ENCODE results near the gene QPRT. TPM values are rescaled to one million over a fixed set of nuclear protein-coding genes. Genes with fewer than 3 reads are reported as not detected.
"Not testable (repeated sequence)": the region's sequence is repeated elsewhere in the genome, so short reads cannot be mapped to it uniquely, and the experiment has no call there.

Gene QPRT
- total and polyA plus RNA-seq, 7 donors, result 4.3 to 40.5 (median 11.1) TPM

DNA sequence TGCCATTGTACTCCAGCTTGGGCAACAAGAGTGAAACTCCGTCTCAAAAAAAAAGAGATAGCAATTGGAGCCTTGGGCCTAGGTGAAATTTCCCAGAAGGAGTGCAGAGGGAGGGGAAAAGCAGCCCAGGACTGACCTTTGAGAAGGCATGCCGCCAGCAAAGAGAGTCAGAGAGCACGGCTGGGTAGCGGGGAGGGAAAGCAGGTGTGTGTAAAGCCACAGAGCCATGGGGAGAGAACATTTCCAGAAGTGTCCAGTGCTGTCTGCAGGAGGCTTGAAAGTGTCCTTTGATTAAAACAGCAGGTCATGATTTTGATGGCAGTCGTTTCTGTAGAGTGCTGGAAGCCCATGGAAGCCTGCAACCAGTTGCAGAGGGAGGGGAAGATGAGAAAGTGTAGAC is 58.7 kb downstream of the QPRT start:
- no peak for TF ChIP-seq POLR2A (IDR thresholded peaks at IDR 0.05)
- TF ChIP-seq EP300 (IDR thresholded peaks at IDR 0.05), result no peak
- TF ChIP-seq, protein P1, sequence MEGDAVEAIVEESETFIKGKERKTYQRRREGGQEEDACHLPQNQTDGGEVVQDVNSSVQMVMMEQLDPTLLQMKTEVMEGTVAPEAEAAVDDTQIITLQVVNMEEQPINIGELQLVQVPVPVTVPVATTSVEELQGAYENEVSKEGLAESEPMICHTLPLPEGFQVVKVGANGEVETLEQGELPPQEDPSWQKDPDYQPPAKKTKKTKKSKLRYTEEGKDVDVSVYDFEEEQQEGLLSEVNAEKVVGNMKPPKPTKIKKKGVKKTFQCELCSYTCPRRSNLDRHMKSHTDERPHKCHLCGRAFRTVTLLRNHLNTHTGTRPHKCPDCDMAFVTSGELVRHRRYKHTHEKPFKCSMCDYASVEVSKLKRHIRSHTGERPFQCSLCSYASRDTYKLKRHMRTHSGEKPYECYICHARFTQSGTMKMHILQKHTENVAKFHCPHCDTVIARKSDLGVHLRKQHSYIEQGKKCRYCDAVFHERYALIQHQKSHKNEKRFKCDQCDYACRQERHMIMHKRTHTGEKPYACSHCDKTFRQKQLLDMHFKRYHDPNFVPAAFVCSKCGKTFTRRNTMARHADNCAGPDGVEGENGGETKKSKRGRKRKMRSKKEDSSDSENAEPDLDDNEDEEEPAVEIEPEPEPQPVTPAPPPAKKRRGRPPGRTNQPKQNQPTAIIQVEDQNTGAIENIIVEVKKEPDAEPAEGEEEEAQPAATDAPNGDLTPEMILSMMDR (IDR thresholded peaks at IDR 0.05), result no peak
- TF ChIP-seq POLR2AphosphoS5 (IDR thresholded peaks at IDR 0.05), result no peak
- Histone ChIP-seq H3K36me3 (no peaks in the 10 kb centered on the region), H3K4me3 (no peak overlapping the region), H3K27me3 (peaks cover 0 to 23% (median 0%) of the 10 kb centered on the region in 3 donors), H3K9me3 (no peaks in the 10 kb centered on the region), H3K4me1 (no peaks in the 10 kb centered on the region), H3K27ac (no peak overlapping the region)
- intact Hi-C loops (cut with DNase I), result loop anchor here (10.0 kb wide), 1 partner anchor 53 kb away; no protein-coding TSS in a partner anchor
- DNase-seq, result no peak
- 53 to 63% methylated on average over 5 of the region's 5 CpGs for WGBS, 2 donors

DNA sequence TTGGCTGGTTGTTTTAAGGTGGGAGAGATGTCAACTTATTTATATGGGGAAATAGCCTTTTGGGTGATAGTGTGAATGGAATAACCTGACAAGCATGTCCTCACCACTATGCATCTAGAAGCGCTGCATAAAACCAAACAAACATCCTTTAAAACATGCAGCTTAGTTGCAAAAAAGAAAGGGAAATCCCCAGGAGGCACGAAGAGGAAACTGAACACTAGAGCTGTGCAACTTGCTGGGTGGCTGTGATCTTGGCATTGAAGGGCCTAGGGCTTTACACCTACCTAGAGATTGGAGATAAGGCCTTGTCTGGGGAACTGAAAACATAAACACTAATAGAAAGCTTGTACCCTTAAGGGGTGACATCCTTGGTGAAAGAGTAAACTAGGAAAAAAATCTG is 59.5 kb downstream of the QPRT start:
- intact Hi-C loops (cut with DNase I), result loop anchor here (10.0 kb wide), 1 partner anchor 54 kb away; no protein-coding TSS in a partner anchor
- DNase-seq, result no peak
- TF ChIP-seq POLR2A (IDR thresholded peaks at IDR 0.05) (no peak), POLR2AphosphoS5 (IDR thresholded peaks at IDR 0.05) (no peak), EP300 (IDR thresholded peaks at IDR 0.05) (no peak)
- TF ChIP-seq, protein P1 (IDR thresholded peaks at IDR 0.05), result no peak
- Histone ChIP-seq H3K27ac (no peak overlapping the region), H3K9me3 (no peaks in the 10 kb centered on the region), H3K27me3 (peaks cover 0 to 23% (median 0%) of the 10 kb centered on the region in 3 donors), H3K36me3 (no peaks in the 10 kb centered on the region), H3K4me1 (no peaks in the 10 kb centered on the region), H3K4me3 (no peak overlapping the region)
- 12 to 28% methylated on average over 2 of the region's 2 CpGs for WGBS, 2 donors

DNA sequence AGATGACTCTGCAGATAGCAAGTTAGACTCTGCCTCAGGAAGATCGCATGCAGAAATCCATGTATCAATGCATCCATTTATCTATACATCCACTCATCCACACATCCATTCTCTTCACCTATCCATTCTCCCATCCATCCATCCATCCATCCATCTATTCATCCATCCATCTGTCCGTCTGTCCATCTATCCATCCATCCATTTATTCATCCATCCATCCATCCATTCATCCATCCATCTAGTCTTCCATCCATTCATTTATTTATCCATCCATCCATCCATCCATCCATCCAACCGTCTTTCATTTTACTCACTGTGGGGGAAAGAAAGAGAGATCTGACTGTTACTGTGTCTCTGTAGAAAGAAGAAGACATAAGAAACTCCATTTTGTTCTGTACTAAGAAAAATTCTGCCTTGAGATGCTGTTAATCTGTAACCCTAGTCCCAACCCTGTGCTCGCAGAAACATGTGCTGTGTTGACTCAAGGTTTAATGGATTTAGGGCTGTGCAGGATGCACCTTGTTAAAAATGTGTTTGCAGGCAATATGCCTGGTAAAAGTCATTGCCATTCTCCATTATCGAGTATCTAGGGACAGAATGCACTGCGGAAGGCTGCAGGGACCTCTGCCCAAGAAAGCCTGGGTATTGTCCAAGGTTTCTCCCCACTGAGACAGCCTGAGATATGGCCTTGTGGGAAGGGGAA is 61.1 kb downstream of the QPRT start:
- not testable (repeated sequence) for H3K27ac ChIP-seq, H3K9me3 ChIP-seq, H3K4me3 ChIP-seq, H3K36me3 ChIP-seq, H3K4me1 ChIP-seq, DNase-seq
- H3K27me3 ChIP-seq, result peaks cover 0 to 12% (median 0%) of the 10 kb centered on the region in 3 donors
- whole genome bisulfite sequencing, 2 donors, result 33 to 77% methylated on average over 6 of the region's 6 CpGs
- intact Hi-C loops (cut with DNase I), result loop anchor here (10.0 kb wide), 1 partner anchor 55 kb away; no protein-coding TSS in a partner anchor

DNA sequence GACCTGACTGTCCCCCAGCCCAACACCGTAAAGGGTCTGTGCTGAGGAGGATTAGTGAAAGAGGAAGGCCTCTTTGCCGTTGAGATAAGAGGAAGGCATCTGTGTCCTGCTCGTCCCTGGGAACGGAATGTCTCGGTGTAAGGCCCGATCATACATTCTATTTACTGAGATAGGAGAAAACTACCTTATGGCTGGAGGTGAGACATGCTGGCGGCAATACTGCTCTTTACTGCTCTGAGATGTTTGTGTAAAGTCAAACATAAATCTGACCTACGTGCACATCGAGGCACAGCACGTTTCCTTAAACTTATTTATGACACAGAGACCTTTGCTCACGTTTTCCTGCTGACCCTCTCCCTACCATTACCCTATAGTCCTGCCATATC is 61.6 kb downstream of the QPRT start:
- intact Hi-C loops (cut with DNase I); H3K4me3 ChIP-seq; DNase-seq; H3K27ac ChIP-seq; H3K36me3 ChIP-seq; H3K9me3 ChIP-seq; H3K4me1 ChIP-seq; H3K27me3 ChIP-seq: not testable (repeated sequence)
- 11 to 37% methylated on average over 11 of the region's 11 CpGs for WGBS, 2 donors

DNA sequence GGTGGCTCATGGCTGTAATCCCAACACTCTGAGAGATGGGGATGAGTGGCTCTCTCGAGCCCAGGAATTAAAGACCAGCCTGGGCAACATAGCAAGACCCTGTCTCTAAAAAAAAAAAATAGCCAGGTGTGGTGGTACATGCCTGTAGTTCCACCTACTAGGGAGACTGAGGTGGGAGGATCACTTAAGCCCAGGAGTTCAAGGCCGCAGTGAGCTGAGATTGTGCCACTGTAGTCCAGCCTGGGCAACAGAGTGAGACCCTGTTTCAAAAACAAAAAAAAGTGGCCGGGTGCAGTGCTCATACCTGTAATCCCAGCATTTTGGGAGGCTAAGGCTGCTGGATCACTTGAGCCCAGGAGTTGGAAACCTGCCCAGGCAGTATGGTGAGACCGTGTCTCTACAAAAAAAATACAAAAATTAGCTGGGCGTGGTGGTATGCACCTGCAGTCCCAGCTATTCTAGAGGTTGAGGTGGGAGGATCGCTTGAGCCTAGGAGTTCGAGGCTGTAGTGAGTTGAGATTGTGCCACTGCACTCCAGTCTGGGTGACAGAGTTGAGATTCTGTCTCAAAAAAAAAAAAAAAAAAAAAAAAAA is 63.8 kb downstream of the QPRT start:
- TF ChIP-seq POLR2A (IDR thresholded peaks at IDR 0.05), result no peak
- TF ChIP-seq, protein P1 (IDR thresholded peaks at IDR 0.05), result no peak
- TF ChIP-seq POLR2AphosphoS5 (IDR thresholded peaks at IDR 0.05), result no peak
- no peak for TF ChIP-seq EP300 (IDR thresholded peaks at IDR 0.05)
- 54 to 72% methylated on average over 7 of the region's 7 CpGs for WGBS, 2 donors
- no peak overlapping the region for H3K4me3 ChIP-seq

More for the DNA sequence above, 63.8 kb downstream of the QPRT start:
- Histone ChIP-seq H3K27me3 (peaks cover 0 to 5% (median 0%) of the 10 kb centered on the region in 3 donors), H3K36me3 (no peaks in the 10 kb centered on the region), H3K27ac (no peak overlapping the region), H3K9me3 (no peaks in the 10 kb centered on the region), H3K4me1 (no peaks in the 10 kb centered on the region)
- intact Hi-C loops (cut with DNase I), result no loop called here
- no peak for DNase-seq

Measured in sigmoid colon (tissue), 7 donors.